Esophagus muscularis mucosa (tissue), 4 donors: ENCODE measurements around the gene GADL1. TPM values are rescaled to one million over a fixed set of nuclear protein-coding genes. Genes with fewer than 3 reads are reported as not detected.
A peak's percentile ranks its signal among the peaks of the same experiment; 100 is the strongest.

Experiments used
- DNase-seq: peaks from one replicate; pipeline ENCODE4 v3.0.0-alpha.2; 2017; ENCODE audit errors: extremely low spot score
- H3K27ac ChIP-seq, 4 donors: fragments of 200-600 bp; sonication (generic); replicated peaks in 1 of 4; 1 replicate in 3 of 4; 2 replicates in 1 of 4; pipeline ENCODE4 v1.5.1; 2016 to 2019; ENCODE audit warnings: mild to moderate bottlenecking in 1 of 4
- H3K27me3 ChIP-seq, 4 donors: fragments of 200-600 bp; sonication (generic); one replicate each; pipeline versions ENCODE4 v1.5.1 to v1.6.0; 2016 to 2019
- H3K36me3 ChIP-seq, 4 donors: fragments of 200-600 bp; sonication (generic); one replicate each; pipeline ENCODE4 v1.5.1; 2016 to 2019
- H3K4me1 ChIP-seq, 4 donors: fragments of 200-600 bp; sonication (generic); one replicate each; pipeline ENCODE4 v1.5.1; 2016 to 2019
- H3K4me3 ChIP-seq, 4 donors: fragments of 200-600 bp; sonication (generic); 1 replicate in 2 of 4; 2 replicates in 2 of 4; pipeline ENCODE4 v1.5.1; 2016 to 2019; ENCODE audit warnings: mild to moderate bottlenecking in 4 of 4, moderate library complexity in 1 of 4
- H3K9me3 ChIP-seq, 4 donors: fragments of 200-600 bp; sonication (generic); 1 replicate in 3 of 4; 2 replicates in 1 of 4; pipeline ENCODE4 v1.5.1; 2016 to 2019
- CTCF ChIP-seq, 3 experiments: fragments of 200-600 bp in 2 of 3; fragments of 450-650 bp in 1 of 3; sonication (generic) in 2 of 3; IDR thresholded peaks; one replicate each; pipeline ENCODE4 v1.5.1; 2017 to 2019; ENCODE audit warnings: antibody characterized with exemption in 3 of 3, mild to moderate bottlenecking in 2 of 3, moderate library complexity in 1 of 3
- EP300 ChIP-seq: sonication (generic); formaldehyde crosslinking; IDR thresholded peaks from one replicate; pipeline ENCODE4 v1.6.1; 2017; ENCODE audit warnings: antibody characterized with exemption
- POLR2A ChIP-seq: fragments of 450-650 bp; IDR thresholded peaks from one replicate; pipeline ENCODE4 v1.6.1; 2017; ENCODE audit warnings: antibody characterized with exemption, moderate library complexity, mild to moderate bottlenecking, low read depth
- POLR2AphosphoS5 ChIP-seq, 2 donors: sonication (generic); formaldehyde crosslinking; IDR thresholded peaks; one replicate each; pipeline ENCODE4 v1.6.1; 2017; ENCODE audit warnings: antibody characterized with exemption in 2 of 2
- WGBS: methylation state at CpG from one replicate; pipeline ENCODE4 v1.1.5; 2018; 5-methylcytosine and 5-hydroxymethylcytosine counted together
- intact Hi-C: fragments of 100-400 bp; cut with DNase I; formaldehyde crosslinking; loops from one replicate; pipeline ENCODE4 v1.15.1; 2023
- total RNA-seq, 4 donors: library from RNA; depleted of rRNA; stranded (reverse); fragments of >200 nt; gene quantifications; one replicate each; pipeline versions ENCODE4 v1.1.0 to v1.2.1, GENCODE V29; 2016

Gene GADL1
- total RNA-seq, 4 donors from 2014 or later = 1.7 to 4.6 (median 3.0) TPM

GRCh38 chr3:30774062-30774461 lies 120.4 kb downstream of the GADL1 start:
- Histone ChIP-seq H3K27me3 (no peaks in the 10 kb centered on the region), H3K4me3 (no peak overlapping the region), H3K4me1 (peaks cover 0 to 18% (median 10%) of the 10 kb centered on the region in 4 donors), H3K36me3 (no peaks in the 10 kb centered on the region), H3K27ac (no peak overlapping the region), H3K9me3 (no peaks in the 10 kb centered on the region)
- DNase-seq = no peak
- TF ChIP-seq EP300 (no peak), CTCF (IDR thresholded peaks at IDR 0.05) (no peak), POLR2A (no peak), POLR2AphosphoS5 (IDR thresholded peaks at IDR 0.05) (no peak)
- 58% methylated on average over 2 of the region's 2 CpGs for WGBS
- intact Hi-C loops = loop anchor here (5.0 kb wide), 1 partner anchor 158 kb away; no protein-coding TSS in a partner anchor

- H3K4me1 ChIP-seq = peaks cover 0 to 18% (median 15%) of the 10 kb centered on the region in 4 donors
- intact Hi-C loops = loop anchor here (5.0 kb wide), 1 partner anchor 162 kb away; no protein-coding TSS in a partner anchor
- no peak for DNase-seq
- no peak overlapping the region for H3K4me3 ChIP-seq
- H3K27me3 ChIP-seq = no peaks in the 10 kb centered on the region
- H3K9me3 ChIP-seq = no peaks in the 10 kb centered on the region
- no peaks in the 10 kb centered on the region for H3K36me3 ChIP-seq
- no peak overlapping the region for H3K27ac ChIP-seq
- TF ChIP-seq EP300 = no peak
- TF ChIP-seq POLR2AphosphoS5 (IDR thresholded peaks at IDR 0.05) = peak; percentile 15 to 22
- TF ChIP-seq CTCF (IDR thresholded peaks at IDR 0.05) = no peak
- TF ChIP-seq POLR2A = no peak
- 71% methylated on average over 3 of the region's 3 CpGs for WGBS
These were observed 124.1 kb downstream of the GADL1 start for GRCh38 chr3:30770387-30770786.

- intact Hi-C loops = loop anchor here (10.0 kb wide), 1 partner anchor 996 kb away; no protein-coding TSS in a partner anchor
- TF ChIP-seq EP300 (no peak), CTCF (IDR thresholded peaks at IDR 0.05) (peak; percentile 70 to 80 (median 79)), POLR2AphosphoS5 (IDR thresholded peaks at IDR 0.05) (peak in 1 of 2 donors; percentile 30)
These were observed 125.5 kb downstream of the GADL1 start for GRCh38 chr3:30768703-30769550.

GRCh38 chr3:30768046-30768445 lies 126.4 kb downstream of the GADL1 start:
- H3K27ac ChIP-seq = no peak overlapping the region
- no peaks in the 10 kb centered on the region for H3K36me3 ChIP-seq
- DNase-seq = no peak
- no peaks in the 10 kb centered on the region for H3K9me3 ChIP-seq
- H3K4me3 ChIP-seq = no peak overlapping the region
- WGBS = 21% methylated on average over 1 of the region's 1 CpG
- TF ChIP-seq POLR2A = no peak
- TF ChIP-seq POLR2AphosphoS5 (IDR thresholded peaks at IDR 0.05) = no peak
- no peak for TF ChIP-seq EP300
- no peak for TF ChIP-seq CTCF (IDR thresholded peaks at IDR 0.05)
- peaks cover 0 to 16% (median 9%) of the 10 kb centered on the region in 4 donors for H3K4me1 ChIP-seq
- intact Hi-C loops = loop anchor here (10.0 kb wide), 1 partner anchor 997 kb away; no protein-coding TSS in a partner anchor
- H3K27me3 ChIP-seq = no peaks in the 10 kb centered on the region

More at GRCh38 chr3:30768703-30769550, 125.5 kb downstream of the GADL1 start:
- no peak for DNase-seq
- Histone ChIP-seq H3K4me1 (peaks cover 0 to 16% (median 9%) of the 10 kb centered on the region in 4 donors), H3K27me3 (no peaks in the 10 kb centered on the region), H3K36me3 (no peaks in the 10 kb centered on the region), H3K4me3 (no peak overlapping the region), H3K9me3 (no peaks in the 10 kb centered on the region), H3K27ac (no peak overlapping the region)
- 54% methylated on average over 9 of the region's 9 CpGs for WGBS
